Measurements from ENCODE around the gene WDR86.

DNA sequence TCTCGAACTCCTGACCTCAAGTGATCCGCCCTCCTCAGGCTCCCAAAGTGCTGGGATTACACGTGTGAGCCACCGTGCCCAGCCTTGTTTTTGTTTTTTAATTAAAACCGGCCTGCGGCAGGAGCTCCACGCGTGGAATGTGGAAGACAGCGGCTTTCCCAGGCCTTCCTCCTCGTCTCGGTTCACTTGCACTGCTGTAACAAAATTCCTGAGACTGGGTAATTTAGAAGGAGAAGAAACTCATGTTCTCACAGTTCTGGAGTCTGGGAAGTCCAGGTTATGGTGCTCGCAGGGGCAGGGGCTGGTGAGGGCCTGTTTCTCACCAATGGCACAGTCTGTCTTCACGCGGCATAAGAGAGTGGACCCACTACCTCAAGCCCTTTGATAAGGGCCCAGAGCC lies 44.5 kb upstream of the WDR86 start:
- TF ChIP-seq, protein P1, sequence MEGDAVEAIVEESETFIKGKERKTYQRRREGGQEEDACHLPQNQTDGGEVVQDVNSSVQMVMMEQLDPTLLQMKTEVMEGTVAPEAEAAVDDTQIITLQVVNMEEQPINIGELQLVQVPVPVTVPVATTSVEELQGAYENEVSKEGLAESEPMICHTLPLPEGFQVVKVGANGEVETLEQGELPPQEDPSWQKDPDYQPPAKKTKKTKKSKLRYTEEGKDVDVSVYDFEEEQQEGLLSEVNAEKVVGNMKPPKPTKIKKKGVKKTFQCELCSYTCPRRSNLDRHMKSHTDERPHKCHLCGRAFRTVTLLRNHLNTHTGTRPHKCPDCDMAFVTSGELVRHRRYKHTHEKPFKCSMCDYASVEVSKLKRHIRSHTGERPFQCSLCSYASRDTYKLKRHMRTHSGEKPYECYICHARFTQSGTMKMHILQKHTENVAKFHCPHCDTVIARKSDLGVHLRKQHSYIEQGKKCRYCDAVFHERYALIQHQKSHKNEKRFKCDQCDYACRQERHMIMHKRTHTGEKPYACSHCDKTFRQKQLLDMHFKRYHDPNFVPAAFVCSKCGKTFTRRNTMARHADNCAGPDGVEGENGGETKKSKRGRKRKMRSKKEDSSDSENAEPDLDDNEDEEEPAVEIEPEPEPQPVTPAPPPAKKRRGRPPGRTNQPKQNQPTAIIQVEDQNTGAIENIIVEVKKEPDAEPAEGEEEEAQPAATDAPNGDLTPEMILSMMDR (IDR thresholded peaks at IDR 0.05; ENCODE audit: insufficient read depth, low read length) = no peak
- TF ChIP-seq, protein P2, sequence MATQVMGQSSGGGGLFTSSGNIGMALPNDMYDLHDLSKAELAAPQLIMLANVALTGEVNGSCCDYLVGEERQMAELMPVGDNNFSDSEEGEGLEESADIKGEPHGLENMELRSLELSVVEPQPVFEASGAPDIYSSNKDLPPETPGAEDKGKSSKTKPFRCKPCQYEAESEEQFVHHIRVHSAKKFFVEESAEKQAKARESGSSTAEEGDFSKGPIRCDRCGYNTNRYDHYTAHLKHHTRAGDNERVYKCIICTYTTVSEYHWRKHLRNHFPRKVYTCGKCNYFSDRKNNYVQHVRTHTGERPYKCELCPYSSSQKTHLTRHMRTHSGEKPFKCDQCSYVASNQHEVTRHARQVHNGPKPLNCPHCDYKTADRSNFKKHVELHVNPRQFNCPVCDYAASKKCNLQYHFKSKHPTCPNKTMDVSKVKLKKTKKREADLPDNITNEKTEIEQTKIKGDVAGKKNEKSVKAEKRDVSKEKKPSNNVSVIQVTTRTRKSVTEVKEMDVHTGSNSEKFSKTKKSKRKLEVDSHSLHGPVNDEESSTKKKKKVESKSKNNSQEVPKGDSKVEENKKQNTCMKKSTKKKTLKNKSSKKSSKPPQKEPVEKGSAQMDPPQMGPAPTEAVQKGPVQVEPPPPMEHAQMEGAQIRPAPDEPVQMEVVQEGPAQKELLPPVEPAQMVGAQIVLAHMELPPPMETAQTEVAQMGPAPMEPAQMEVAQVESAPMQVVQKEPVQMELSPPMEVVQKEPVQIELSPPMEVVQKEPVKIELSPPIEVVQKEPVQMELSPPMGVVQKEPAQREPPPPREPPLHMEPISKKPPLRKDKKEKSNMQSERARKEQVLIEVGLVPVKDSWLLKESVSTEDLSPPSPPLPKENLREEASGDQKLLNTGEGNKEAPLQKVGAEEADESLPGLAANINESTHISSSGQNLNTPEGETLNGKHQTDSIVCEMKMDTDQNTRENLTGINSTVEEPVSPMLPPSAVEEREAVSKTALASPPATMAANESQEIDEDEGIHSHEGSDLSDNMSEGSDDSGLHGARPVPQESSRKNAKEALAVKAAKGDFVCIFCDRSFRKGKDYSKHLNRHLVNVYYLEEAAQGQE (IDR thresholded peaks at IDR 0.05; ENCODE audit: insufficient replicate concordance, low read depth) = no peak
- TF ChIP-seq POLR2AphosphoS5 (IDR thresholded peaks at IDR 0.05; ENCODE audit: low read depth) = no peak

All from HL-60 (cell line).